GM21576 (cell line): Measurements from ENCODE around the gene CFAP61.
"Not testable (repeated sequence)": the region's sequence is repeated elsewhere in the genome, so short reads cannot be mapped to it uniquely, and the experiment has no call there.

Experiments used
- ATAC-seq: cut with Tn5 transposase; IDR thresholded peaks from one replicate; pipeline ENCODE4 v1.9.1; 2021; ENCODE audit warnings: mild to moderate bottlenecking, moderate library complexity; ENCODE audit not compliant: unreplicated experiment

Gene CFAP61

DNA sequence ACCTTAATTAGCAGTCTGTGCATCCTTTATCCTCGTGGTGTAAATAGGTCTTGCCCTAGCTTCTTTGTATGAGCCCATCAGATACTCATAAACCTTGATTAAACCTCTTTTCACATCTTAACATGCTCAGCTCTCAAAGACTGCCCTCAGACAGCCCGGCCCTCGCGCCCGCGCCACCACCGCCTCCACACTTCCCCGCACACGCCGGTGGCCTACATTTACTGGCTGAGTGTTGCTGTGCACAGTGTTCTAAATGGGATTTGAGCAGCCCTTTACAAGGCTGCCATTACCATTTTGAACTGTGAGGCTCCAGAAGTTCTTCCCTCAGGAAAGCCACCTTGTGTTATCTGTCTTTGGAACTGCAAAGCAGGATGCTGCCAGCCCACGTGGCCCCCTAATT, 252.6 kb downstream of the CFAP61 start:
- ATAC-seq, result no peak

DNA sequence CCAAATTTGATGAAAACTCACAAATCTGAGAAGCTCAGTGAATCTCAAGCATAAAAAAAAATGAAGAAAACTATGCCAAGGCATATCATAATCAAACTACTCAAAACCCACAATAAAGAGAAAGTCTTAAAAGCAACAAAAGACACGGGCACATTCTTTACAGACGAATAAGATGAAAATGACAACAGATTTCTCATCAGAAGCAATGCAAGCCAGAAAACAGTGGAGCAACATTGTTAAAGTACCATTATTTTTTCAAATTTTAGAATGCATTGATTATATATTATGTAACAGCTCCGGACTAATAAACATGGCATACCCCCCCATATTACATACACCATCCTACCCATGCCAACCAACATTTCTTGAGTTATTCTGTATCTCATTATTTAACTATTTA, 260.2 kb downstream of the CFAP61 start:
- ATAC-seq, result no peak

DNA sequence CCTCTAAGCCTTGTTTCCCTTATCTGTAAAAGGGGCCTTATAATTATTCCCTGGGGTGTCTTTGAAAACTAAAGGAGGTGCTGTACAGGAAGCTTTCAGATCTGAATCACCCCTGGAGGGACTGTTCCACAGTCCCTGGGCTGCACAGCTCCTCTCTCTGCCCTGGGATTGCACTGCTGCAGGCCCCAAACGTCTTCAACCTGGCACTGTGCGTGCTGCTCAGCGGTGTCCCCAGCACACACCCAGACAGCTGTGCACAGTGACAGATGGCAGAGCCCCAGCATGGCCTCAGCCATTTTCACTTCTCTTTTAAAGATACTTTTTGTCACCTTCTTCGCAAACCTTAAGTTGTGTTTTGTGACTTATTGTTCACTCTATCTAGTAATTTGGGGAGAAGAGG, 264.9 kb downstream of the CFAP61 start:
- peak; percentile 97 for ATAC-seq

DNA sequence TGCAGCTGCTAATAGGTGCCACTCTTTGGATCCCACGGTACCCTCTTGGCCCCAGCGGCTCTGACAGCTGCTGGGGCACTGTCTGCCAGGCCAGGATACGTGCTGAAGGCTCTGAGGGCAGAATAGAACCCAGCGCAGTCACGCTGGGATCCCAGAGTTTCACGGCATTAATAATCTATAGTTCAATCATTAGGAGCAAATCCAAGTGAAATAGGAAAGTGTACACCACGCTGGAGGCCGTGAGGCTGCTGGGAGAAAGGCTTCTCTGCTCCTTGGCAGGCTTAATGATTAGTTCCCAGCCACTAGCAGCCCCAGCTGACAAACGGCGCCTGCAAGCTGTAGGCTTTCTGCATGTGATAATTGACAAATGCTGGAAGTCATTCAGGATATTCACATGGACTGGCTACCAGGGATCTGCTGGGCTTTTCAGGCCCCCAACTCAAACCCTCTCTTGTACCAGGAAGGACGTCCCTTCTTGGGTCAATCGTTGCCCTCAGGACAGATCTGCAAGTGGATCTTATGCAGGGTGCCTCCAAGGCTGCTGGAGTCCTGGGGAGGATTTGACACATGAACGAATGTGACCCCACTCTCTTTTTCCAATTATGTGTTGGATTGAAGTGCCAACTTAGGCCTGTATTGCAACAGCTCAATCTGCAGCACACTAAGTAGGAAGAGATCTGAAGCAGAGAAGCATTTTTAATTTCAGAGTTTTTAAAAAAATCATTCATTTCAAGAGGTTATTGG, 265.5 kb downstream of the CFAP61 start:
- no peak for ATAC-seq

DNA sequence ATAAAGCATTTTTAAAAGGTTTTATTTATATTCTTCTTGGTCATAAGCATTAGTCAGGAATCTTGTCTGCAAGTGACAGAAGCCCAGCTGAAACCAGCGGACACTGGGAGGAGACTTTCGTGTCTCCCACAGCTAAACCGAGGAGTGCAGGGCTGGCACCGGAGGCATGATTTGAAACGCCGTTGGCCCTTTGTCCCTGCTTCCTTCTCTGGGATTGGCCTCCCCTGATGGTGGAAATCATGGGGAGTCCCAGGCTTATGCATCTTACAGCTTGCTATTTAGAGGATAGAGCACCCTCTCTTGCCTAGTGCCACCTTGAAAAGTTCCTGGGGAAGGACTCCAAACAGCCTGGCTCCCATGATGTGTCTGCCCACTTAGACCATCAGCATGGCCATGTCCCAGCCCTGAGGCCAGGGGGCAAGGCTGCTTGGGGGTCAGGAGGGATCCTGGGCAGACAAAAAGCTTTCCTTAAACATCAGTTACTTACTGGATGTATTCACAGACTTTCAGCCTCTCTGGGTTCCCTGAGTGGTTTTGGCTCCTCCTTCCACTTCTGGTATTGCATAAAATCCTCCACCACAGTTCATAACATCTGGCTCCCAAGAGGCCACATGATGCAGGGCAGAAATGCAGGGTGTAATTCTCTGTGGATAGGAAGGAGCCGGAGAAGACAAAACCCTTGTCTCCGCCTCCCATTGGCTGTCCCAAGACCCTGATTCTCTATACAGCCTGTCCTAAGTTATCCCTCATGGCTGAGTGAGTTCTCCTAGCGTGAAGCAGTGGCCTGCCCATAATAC, 266.2 kb downstream of the CFAP61 start:
- ATAC-seq, result no peak

DNA sequence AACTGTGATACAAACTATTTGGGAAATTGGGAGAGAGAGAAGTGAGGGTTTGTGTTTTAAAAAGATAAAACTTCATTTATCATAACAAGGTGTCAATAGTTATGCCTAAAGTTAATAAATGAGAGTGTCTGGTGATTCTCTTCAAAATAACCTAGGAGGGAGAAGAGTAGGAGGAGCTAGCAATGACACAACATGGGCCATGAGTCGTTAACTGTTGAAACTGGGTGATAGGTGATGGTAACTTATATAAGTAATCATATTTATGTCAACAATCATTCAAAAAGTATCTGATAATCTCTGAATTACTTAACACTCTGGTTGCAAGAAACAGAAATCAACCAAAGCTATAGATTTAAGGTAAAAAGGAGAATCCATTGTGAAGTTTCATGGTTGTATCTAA, 268.8 kb downstream of the CFAP61 start:
- no peak for ATAC-seq

DNA sequence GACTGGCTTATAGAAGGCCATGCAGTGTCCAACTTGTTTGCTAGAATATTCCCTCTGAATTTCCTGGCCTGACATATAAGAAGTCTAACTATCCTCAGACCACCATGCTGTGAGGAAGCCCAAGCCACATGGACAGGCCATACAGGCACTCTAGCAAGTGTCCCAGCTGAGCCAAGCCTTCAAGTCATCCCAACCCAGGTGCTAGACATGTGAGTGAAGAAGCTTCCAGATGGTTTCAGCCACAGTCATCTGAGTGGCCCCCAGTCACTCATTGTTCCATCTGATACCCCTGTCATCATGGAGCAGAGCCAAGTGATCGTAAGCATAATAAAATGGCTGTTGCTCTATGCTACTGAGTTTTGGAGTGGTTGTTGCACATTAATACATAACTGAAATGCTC, 269.6 kb downstream of the CFAP61 start:
- no peak for ATAC-seq

DNA sequence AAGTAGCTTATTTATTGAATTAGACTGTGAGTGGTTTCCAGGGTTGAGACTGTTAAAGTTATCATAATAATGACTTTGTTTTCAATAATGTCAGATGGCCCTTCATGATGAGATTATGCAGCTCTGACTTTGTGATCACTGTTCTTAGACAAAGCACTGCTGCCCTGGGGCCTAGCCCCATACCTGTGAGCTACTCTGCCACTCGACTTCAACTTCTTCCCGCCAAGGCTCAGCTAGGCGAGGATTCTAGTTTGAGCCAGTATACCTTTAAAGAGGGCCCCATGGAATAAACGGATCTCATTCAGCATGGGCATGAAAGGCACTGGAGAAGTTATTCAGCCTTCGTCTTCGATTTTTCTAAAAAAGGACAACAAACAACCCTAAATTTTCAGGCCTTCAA, 270.6 kb downstream of the CFAP61 start:
- ATAC-seq, result no peak

DNA sequence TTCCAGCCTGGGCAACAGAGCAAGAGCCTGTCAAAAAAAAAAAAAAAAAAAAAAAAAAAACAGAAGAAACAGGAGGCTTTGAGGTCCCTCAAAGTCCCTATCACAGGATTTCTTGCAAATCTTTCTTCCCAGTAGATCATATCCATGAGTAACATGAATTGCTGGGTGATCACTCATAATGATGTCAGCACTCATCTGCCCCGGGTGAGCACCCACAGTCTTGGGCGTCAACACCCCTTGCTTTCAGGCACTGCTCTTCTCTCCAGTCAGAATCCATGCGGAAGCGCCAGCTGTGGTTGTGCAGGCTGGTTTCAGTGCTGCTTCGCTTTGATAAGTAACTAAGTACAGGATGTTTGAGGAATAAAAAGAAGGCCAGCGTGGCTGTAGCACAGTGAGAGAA, 275.4 kb downstream of the CFAP61 start:
- no peak for ATAC-seq

DNA sequence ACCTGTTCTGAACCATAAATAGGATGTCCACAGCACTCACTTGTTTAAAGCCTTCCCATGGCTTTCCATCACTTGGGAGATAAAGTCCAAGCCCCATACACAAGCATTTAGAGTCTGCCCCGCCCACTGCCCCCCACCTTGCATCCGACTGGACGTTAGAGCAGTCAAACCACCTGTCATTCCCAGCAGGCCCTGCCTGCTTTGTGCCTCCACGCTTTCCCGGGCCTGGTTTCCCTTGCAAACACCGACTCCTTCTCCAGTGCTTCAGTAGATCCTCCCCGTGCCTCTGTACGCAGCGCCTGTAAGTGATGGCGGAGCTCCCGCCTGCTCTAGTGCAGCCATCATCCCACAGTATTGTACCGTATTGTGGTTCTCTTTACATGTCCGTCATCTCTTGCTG, 277.2 kb downstream of the CFAP61 start:
- no peak for ATAC-seq

DNA sequence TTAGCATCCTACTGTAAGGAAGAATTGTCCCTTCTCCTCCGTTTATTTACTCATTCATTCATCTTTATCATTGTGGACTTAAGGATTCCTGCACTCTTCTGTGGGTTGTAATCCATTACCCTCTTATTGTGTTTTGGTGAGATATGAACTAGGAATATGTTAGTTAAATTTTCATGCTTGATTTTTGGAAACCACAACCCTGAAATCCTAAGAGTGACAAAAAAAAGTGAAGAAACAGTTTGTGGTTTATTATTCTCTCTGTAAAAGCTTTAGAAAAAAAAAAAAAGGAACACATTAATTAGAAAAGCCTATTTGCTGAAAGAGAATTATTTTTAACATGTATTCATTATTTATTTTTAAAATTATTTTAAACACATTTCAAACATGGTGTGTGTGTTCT, 278.8 kb downstream of the CFAP61 start:
- ATAC-seq, result no peak

DNA sequence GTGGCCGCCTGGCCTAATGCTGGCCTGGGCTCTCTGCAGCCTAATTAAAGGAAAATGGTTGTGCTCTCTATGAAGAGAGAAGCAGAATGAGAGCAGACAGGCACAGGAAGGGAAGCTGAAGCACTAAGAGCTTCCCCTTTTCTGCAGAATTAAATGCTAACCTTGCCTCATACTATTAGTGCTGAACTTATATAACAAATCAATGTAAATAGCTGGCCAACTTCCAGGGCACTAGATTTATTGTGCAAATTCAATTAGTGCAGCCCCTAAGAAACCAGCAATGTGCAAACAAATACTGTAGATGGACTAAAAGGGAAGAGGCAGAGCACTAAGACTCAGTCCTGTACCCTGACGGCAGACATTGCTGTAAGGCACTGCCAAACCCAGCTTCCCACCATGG, 279.5 kb downstream of the CFAP61 start:
- ATAC-seq, result no peak

DNA sequence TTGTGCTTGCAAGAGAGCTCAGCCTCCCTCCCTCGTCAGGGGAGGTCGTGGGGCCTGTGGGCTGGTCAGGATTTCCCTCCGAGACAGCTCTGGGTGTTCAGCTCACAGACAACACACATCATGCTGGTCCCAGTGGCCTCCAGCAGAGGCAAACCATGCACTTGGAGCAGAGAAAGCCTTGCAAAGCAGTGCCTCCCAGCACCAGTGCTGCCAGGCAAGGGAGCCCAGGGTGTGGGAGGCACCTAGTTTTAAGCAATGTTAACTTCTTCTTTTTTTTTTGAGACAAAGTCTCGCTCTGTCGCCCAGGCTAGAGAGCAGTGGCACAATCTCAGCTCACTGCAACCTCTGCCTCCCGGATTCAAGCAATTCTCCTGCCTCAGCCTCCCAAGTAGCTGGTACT, 281.5 kb downstream of the CFAP61 start:
- ATAC-seq, result no peak

DNA sequence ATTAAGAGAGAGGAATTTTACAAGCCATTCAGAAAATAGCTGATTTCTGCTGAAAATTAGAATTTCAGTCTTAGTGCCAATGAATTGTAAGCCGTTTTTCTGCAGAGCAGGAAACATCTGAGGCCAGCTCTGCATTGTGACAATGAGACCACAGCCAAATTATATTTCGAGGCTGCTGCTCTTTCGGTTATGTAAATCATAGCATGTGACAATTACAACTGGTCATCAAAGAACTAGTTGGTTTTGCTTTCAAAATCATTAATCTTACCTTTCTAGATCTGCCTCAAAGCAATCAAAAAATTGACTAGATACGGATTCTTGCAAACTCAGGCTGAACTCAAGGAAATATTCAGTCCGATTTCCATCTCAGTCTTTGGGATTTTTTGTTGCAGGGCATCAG, 282.2 kb downstream of the CFAP61 start:
- ATAC-seq, result peak; percentile 96

DNA sequence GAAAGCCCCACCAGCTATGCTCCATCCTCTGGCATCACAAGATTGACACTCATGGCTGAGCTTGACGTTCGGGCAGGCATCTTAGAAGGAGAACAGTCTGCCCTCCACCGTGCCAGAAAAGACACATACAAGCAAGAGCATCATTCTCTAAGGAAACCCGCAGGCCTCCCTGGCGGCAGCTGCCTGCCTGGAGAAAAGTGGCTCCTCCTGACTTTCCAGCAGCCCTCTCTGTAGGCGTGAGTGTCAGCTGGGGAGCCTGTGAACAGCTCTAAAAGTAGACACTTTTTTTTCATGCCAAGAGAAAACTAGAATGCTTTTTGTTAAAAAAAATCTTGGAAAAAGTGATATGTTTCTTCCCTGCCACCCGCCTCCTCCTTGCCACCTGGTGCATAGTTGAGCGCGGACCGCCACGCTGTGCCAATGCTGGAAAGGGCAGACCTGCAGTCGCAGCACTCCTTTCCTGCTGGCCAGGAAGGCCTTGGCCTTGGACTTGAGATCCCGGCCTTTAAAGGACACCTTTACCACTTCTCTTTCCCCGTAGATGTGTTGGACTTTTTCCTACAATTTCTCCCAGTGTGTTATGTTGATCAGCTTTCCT, 285.9 kb downstream of the CFAP61 start:
- no peak for ATAC-seq

DNA sequence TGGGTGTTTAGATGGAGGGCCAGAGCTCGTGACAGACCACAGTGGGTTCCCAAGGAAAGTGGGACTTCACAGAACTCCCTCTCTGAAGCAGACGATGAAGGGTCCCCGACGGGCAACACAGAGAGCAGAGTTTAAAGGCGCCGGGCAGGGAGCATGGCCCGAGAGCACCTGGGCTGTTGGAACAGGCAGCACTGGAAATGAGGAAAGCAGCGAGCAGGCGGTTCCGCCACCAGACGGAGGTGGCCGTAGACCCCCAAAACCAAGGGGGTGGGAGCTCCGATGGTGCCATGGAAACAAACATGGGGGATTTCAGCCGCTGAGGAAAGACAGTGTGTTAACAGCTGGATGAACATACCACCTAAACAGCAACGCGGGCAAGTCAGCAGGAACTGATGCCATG, 288.1 kb downstream of the CFAP61 start:
- no peak for ATAC-seq

DNA sequence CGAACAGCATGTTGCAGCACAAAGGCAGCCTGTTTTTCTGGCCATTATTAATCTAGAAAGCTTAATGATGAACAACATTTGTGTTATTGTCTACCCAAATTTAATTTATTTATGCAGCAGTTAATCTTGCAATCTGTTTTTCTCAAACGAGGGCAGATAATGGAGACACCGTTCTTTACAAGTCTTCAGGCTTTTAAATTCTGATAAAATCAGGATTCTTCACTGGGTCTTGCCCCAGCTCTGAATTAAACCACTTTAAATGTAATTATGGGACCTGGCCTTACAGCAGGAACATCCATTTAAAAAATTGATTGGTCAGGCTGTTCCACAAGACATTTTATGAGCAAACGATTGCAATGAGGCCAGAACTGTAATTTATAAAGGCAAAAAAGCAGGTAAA, 289.0 kb downstream of the CFAP61 start:
- ATAC-seq, result no peak

DNA sequence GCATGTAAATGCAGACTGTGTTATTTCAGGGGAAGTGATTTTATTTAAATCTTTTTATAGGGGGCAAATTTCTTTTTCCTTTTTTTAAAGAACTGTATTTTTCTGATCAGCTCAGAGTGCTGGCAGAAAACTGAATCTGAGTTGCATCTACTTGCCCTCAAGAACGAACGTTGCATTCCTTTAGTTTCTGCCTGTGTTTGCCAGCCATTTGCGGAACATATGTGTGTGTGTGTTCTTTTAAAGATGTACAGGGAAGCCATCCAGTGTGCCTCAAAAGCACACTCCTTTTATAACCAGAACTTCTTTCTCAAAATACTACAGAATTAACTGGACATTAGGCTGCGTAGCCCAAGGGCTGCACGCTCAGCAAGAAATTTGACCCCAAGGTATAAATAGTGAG, 289.7 kb downstream of the CFAP61 start:
- ATAC-seq, result no peak

DNA sequence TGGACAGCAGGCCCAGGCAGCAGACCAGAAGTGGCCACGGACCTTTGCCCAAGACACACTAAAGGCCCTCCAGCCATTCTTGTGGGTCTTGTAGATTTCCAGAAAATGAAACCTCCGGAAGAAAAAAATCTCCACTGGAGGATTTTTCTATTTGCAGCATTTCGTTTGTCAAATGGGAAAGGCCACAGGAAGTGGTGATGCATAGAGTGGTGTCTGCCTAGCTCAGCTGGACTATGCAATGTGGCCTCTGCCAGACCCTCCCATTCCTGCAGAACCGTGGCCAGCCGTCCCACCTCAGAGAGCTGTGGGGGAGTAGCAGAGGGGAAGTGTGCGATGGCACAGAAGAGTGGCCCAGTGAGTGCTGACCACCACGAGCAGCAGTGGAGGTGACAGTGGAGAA, 291.6 kb downstream of the CFAP61 start:
- no peak for ATAC-seq

DNA sequence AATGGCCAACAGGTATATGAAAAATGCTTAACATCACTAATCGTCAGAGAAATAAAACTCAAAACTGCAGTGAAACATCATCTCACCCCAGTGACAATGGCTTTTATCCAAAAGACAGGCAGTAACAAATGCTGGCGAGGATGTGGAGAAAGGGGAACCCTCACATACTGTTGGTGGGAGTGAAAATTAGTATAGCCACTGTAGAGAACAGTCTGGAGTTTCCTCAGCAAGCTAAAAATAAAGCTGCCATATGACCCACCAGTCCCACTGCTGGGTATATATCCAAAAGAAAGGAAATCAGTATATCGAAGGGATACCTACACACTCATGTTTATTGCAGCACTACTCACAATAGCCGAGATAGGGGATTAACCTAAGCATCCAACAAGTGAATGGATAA, 292.1 kb downstream of the CFAP61 start:
- ATAC-seq, result no peak

DNA sequence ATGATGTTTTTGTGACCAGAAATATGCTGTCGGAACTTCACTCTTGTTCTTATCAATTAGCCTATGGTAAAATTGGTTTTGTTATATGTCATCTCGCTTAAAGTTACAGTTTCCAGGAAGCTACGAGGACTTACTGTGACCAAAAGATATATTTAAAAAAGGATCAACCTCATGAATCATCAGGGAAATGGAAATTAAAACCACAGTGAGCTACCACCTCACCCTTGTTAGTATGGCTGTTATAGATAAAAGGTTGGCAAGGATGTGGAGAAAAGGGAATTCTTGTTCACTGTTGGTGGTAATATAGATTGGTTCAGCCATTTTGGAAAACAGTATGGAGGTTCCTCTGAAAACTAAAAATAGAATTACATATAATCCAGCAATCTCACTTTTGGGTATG, 301.2 kb downstream of the CFAP61 start:
- ATAC-seq, result no peak

DNA sequence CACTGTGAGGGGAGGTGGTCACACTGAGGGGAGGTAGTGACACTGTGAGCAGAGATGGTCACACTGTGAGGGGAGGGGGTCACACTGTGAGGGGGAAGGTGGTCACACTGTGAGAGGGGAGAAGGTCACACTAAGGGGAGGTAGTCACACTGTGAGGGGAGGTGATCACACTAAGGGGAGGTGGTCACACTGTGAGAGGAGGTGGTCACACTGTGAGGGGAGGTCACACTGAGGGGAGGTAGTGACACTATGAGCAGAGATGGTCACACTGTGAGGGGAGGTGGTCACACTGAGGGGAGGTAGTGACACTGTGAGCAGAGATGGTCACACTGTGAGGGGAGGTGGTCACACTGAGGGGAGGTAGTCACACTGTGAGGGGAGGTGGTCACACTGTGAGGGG, 303.2 kb downstream of the CFAP61 start:
- ATAC-seq, result not testable (repeated sequence)
